H9 (cell line): ENCODE measurements around the gene NRCAM. TPM values are rescaled to one million over a fixed set of nuclear protein-coding genes. Genes with fewer than 3 reads are reported as not detected.

Experiments
- DNase-seq: peaks from one replicate; pipeline ENCODE4 v3.0.0-alpha.2; 2017
- H2AFZ ChIP-seq: one replicate; pipeline ENCODE4 v1.6.1; 2013; ENCODE audit warnings: mild to moderate bottlenecking, low read length, control low read depth, moderate library complexity
- H2AK5ac ChIP-seq: 2 replicates; pipeline ENCODE4 v1.6.1; 2013; ENCODE audit warnings: low read length, control low read depth, mixed read lengths; ENCODE audit not compliant: insufficient read length
- H2BK120ac ChIP-seq: one replicate; pipeline ENCODE4 v1.6.1; 2013; ENCODE audit warnings: low read depth, mild to moderate bottlenecking, low read length, control low read depth, inconsistent platforms; ENCODE audit not compliant: poor library complexity, severe bottlenecking
- H2BK12ac ChIP-seq: 2 replicates; pipeline ENCODE4 v1.6.1; 2013; ENCODE audit warnings: low read length, control low read depth, mixed read lengths, low read depth; ENCODE audit not compliant: insufficient read length
- H2BK15ac ChIP-seq: 2 replicates; pipeline ENCODE4 v1.6.1; 2013; ENCODE audit warnings: low read depth, low read length, control low read depth
- H2BK20ac ChIP-seq: one replicate; pipeline ENCODE4 v1.6.1; 2013; ENCODE audit warnings: low read depth, mild to moderate bottlenecking, low read length, control low read depth, inconsistent platforms; ENCODE audit not compliant: poor library complexity, severe bottlenecking
- H2BK5ac ChIP-seq: 2 replicates; pipeline ENCODE4 v1.6.1; 2013; ENCODE audit warnings: low read length, control low read depth, mixed read lengths; ENCODE audit not compliant: insufficient read length
- H3K14ac ChIP-seq: 2 replicates; pipeline ENCODE4 v1.6.1; 2013; ENCODE audit warnings: low read length, control low read depth; ENCODE audit not compliant: insufficient read depth
- H3K18ac ChIP-seq: 2 replicates; pipeline ENCODE4 v1.6.1; 2013; ENCODE audit warnings: low read depth, mild to moderate bottlenecking, mixed read lengths, low read length, control low read depth; ENCODE audit not compliant: insufficient read length
- H3K23ac ChIP-seq: 2 replicates; pipeline ENCODE4 v1.6.1; 2013; ENCODE audit warnings: low read length, control low read depth, mixed read lengths, low read depth; ENCODE audit not compliant: insufficient read length
- H3K23me2 ChIP-seq: 2 replicates; pipeline ENCODE4 v1.6.1; 2013; ENCODE audit warnings: low read depth, mild to moderate bottlenecking, mixed read lengths, low read length, control low read depth; ENCODE audit not compliant: insufficient read length, poor library complexity, severe bottlenecking
- H3K27ac ChIP-seq: 2 replicates; pipeline ENCODE4 v1.5.1; 2013; ENCODE audit warnings: low read length, control low read depth, mixed read lengths, low read depth; ENCODE audit not compliant: insufficient read length
- H3K27me3 ChIP-seq: 2 replicates; pipeline ENCODE4 v1.6.1; 2013; ENCODE audit warnings: low read length, control low read depth, inconsistent platforms; ENCODE audit not compliant: insufficient read depth
- H3K4ac ChIP-seq: 2 replicates; pipeline ENCODE4 v1.6.1; 2013; ENCODE audit warnings: low read depth, mild to moderate bottlenecking, control low read depth, inconsistent platforms, low read length, moderate library complexity
- H3K4me1 ChIP-seq: 2 replicates; pipeline ENCODE4 v1.6.1; 2013; ENCODE audit warnings: low read length, control low read depth, inconsistent platforms; ENCODE audit not compliant: insufficient read depth
- H3K4me2 ChIP-seq: 2 replicates; pipeline ENCODE4 v1.6.1; 2013; ENCODE audit warnings: low read length, control low read depth, mixed read lengths; ENCODE audit not compliant: insufficient read length, insufficient read depth
- H3K56ac ChIP-seq: 2 replicates; pipeline ENCODE4 v1.6.1; 2013; ENCODE audit warnings: low read depth, mild to moderate bottlenecking, mixed read lengths, low read length, control low read depth; ENCODE audit not compliant: insufficient read length
- H3K79me1 ChIP-seq: 2 replicates; pipeline ENCODE4 v1.6.1; 2013; ENCODE audit warnings: low read depth, mild to moderate bottlenecking, moderate library complexity, low read length, control low read depth, inconsistent platforms; ENCODE audit not compliant: insufficient read depth, poor library complexity, severe bottlenecking
- H3K79me2 ChIP-seq: 2 replicates; pipeline ENCODE4 v1.6.1; 2013; ENCODE audit warnings: low read length, control low read depth, inconsistent platforms; ENCODE audit not compliant: insufficient read depth
- H3K9ac ChIP-seq: 2 replicates; pipeline ENCODE4 v1.6.1; 2013; ENCODE audit warnings: low read length, control low read depth, mixed read lengths; ENCODE audit not compliant: insufficient read length; ENCODE audit errors: extremely low read depth
- H3K9me3 ChIP-seq: one replicate; pipeline ENCODE4 v1.6.1; 2013; ENCODE audit warnings: low read depth, low read length, inconsistent platforms; ENCODE audit not compliant: control insufficient read depth
- H3T11ph ChIP-seq: one replicate; pipeline ENCODE4 v1.6.1; 2013; ENCODE audit warnings: mild to moderate bottlenecking, low read length, control low read depth, inconsistent platforms
- H4K20me1 ChIP-seq: one replicate; pipeline ENCODE4 v1.6.1; 2013; ENCODE audit not compliant: control insufficient read depth, insufficient read length, insufficient read depth
- H4K5ac ChIP-seq: 2 replicates; pipeline ENCODE4 v1.6.1; 2013; ENCODE audit warnings: low read depth, mild to moderate bottlenecking, mixed read lengths, low read length, control low read depth; ENCODE audit not compliant: insufficient read length
- H4K8ac ChIP-seq: replicated peaks from 2 replicates; pipeline ENCODE4 v1.6.1; 2013; ENCODE audit warnings: low read length, control low read depth, mixed read lengths, low read depth; ENCODE audit not compliant: insufficient read length
- H4K91ac ChIP-seq: 2 replicates; pipeline ENCODE4 v1.6.1; 2013; ENCODE audit warnings: low read depth, mild to moderate bottlenecking, moderate library complexity, mixed read lengths, low read length, control low read depth; ENCODE audit not compliant: insufficient read length
- H3K27ac Mint-ChIP-seq, 3 experiments: 2 replicates in 2 of 3; 3 replicates in 1 of 3; pipeline ENCODE4 v1.8.0; 2020 to 2021; ENCODE audit warnings: mixed read lengths in 3 of 3, mild to moderate bottlenecking in 1 of 3, moderate library complexity in 1 of 3
- H3K27me3 Mint-ChIP-seq: 2 replicates; pipeline ENCODE4 v1.8.0; 2021; ENCODE audit warnings: low read depth, mild to moderate bottlenecking, moderate library complexity, mixed read lengths
- H3K36me3 Mint-ChIP-seq, 3 experiments: 2 replicates in 2 of 3; 3 replicates in 1 of 3; pipeline ENCODE4 v1.8.0; 2020 to 2021; ENCODE audit warnings: low read depth in 3 of 3, mixed read lengths in 3 of 3; ENCODE audit not compliant: insufficient read depth in 1 of 3
- H3K4me1 Mint-ChIP-seq, 2 experiments: 2 replicates each; pipeline ENCODE4 v1.8.0; 2020; ENCODE audit warnings: mixed read lengths in 2 of 2
- H3K4me3 Mint-ChIP-seq, 2 experiments: 2 replicates in 1 of 2; 3 replicates in 1 of 2; pipeline ENCODE4 v1.8.0; 2020 to 2021; ENCODE audit warnings: mild to moderate bottlenecking in 2 of 2, mixed read lengths in 2 of 2, moderate library complexity in 1 of 2
- H3K9me3 Mint-ChIP-seq, 2 experiments: 2 replicates in 1 of 2; 3 replicates in 1 of 2; pipeline ENCODE4 v1.8.0; 2020; ENCODE audit warnings: mild to moderate bottlenecking in 2 of 2, mixed read lengths in 2 of 2, moderate library complexity in 1 of 2
- CTCF ChIP-seq: fragments of 200-600 bp; sonication (generic); conservative IDR thresholded peaks from 3 replicates; pipeline ENCODE4 v1.8.0; 2021; ENCODE audit warnings: antibody characterized with exemption, mild to moderate bottlenecking
- WGBS: extraction: QIAGEN DNeasy Blood & Tissue Kit; methylation state at CpG from one replicate; pipeline ENCODE4 v1.1.7; 2013; ENCODE audit warnings: missing lambda C conversion rate, low lambda C conversion rate, mixed read lengths; ENCODE audit not compliant: insufficient read length; ENCODE audit errors: extremely low coverage; 5-methylcytosine and 5-hydroxymethylcytosine counted together
- total RNA-seq: library from RNA; stranded (reverse); gene quantifications from 2 replicates; pipeline ENCODE4 v1.2.1, GENCODE V29; 2021

NRCAM gene
- total RNA-seq, 1 experiment from 2014 or later, result 2.3 TPM

GRCh38 chr7:108196004-108196403 lies 260.2 kb downstream of the NRCAM start:
- no CpG with 5 or more reads among the region's 1 CpG for WGBS
- no peak for TF ChIP-seq CTCF
- Histone ChIP-seq H3K56ac (no peak overlapping the region), H3K23ac (no peak overlapping the region), H4K8ac (no peak overlapping the region), H3K18ac (no peak overlapping the region), H3K27me3 (no peaks in the 10 kb centered on the region), H4K5ac (no peak overlapping the region), H3K27ac (no peak overlapping the region), H3K4me1 (peaks cover 2% of the 10 kb centered on the region; the same call in 1 of the 2 replicates), H4K20me1 (no peaks in the 10 kb centered on the region), H2BK5ac (no peak overlapping the region), H3K79me2 (no peaks in the 10 kb centered on the region), H3K4me2 (no peak overlapping the region), H3K14ac (no peak overlapping the region), H3T11ph (no peak overlapping the region), H2BK120ac (no peak overlapping the region), H3K4ac (no peak overlapping the region), H2BK20ac (no peak overlapping the region), H3K9ac (no peak overlapping the region), H2BK12ac (no peak overlapping the region), H2AK5ac (no peak overlapping the region), H3K79me1 (no peaks in the 10 kb centered on the region), H2BK15ac (no peak overlapping the region), H4K91ac (no peak overlapping the region), H3K9me3 (no peaks in the 10 kb centered on the region), H2AFZ (no peak overlapping the region), H3K23me2 (no peaks in the 10 kb centered on the region)
- Mint-ChIP-seq H3K4me3 (no peak overlapping the region), H3K36me3 (peaks cover 1 to 14% (median 2%) of the 10 kb centered on the region in 3 experiments; a peak in 4 of 7 replicates), H3K9me3 (peaks cover 1 to 2% of the 10 kb centered on the region in 2 experiments; a peak in 2 of 5 replicates), H3K4me1 (peaks cover 18 to 19% of the 10 kb centered on the region in 2 experiments), H3K27me3 (no peaks in the 10 kb centered on the region), H3K27ac (no peak overlapping the region; a peak in 1 of 7 replicates)
- no peak for DNase-seq
